ENCODE data around the gene CENPS.
"Not testable (repeated sequence)": the region's sequence is repeated elsewhere in the genome, so short reads cannot be mapped to it uniquely, and the experiment has no call there.

GRCh38 chr1:10457462-10457861 is 27.2 kb downstream of the CENPS start:
- TF ChIP-seq ZNF384 (IDR thresholded peaks at IDR 0.05); PKNOX1 (IDR thresholded peaks at IDR 0.05); SP1 (IDR thresholded peaks at IDR 0.05); BHLHE40 (IDR thresholded peaks at IDR 0.05; ENCODE audit: borderline replicate concordance); SUZ12 (IDR thresholded peaks at IDR 0.05); FOXM1 (IDR thresholded peaks at IDR 0.05; ENCODE audit: borderline replicate concordance); ELF4 (IDR thresholded peaks at IDR 0.05); FOXK2 (IDR thresholded peaks at IDR 0.05); TARDBP (IDR thresholded peaks at IDR 0.05); L3MBTL2 (conservative IDR thresholded peaks at IDR 0.05): not testable (repeated sequence)
